Astrocyte (in vitro differentiated cells and primary cell): ENCODE data around the gene FGFR4.

Source experiments
- EZH2 ChIP-seq: IDR thresholded peaks from 2 replicates; pipeline ENCODE4 v1.6.1; 2012; ENCODE audit warnings: mild to moderate bottlenecking, low read length, inconsistent platforms; ENCODE audit not compliant: insufficient read depth
- TF ChIP-seq, protein P1 (sequence below): IDR thresholded peaks from 2 replicates; pipeline ENCODE4 v1.5.1; 2011; ENCODE audit warnings: low read depth, mild to moderate bottlenecking, inconsistent platforms, low read length, moderate library complexity; ENCODE audit not compliant: insufficient read depth

DNA sequence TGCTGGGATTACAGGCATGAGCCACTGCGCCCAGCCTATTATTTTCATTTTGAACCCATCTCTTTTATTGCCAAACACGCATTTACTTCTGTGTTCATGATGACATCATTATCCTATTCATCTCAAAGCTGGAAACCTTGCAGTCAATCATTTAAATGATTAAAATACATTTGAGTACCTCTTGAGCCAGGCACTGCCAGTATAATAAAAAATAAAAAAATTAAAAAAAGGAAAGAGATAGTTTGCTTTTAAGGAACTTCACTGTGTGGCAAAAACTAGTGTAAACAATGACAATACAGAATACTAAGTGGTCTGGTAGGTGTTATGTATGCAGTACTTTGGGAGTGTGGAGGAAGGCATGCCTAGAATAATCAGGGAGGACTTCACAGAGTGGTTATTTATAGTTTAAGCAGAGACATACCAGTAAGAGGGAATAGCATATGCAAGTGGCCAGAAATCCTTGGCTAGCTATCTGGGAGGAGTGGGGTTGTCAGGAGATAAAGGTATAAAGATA lies 55.4 kb downstream of the FGFR4 start:
- TF ChIP-seq, protein P1, sequence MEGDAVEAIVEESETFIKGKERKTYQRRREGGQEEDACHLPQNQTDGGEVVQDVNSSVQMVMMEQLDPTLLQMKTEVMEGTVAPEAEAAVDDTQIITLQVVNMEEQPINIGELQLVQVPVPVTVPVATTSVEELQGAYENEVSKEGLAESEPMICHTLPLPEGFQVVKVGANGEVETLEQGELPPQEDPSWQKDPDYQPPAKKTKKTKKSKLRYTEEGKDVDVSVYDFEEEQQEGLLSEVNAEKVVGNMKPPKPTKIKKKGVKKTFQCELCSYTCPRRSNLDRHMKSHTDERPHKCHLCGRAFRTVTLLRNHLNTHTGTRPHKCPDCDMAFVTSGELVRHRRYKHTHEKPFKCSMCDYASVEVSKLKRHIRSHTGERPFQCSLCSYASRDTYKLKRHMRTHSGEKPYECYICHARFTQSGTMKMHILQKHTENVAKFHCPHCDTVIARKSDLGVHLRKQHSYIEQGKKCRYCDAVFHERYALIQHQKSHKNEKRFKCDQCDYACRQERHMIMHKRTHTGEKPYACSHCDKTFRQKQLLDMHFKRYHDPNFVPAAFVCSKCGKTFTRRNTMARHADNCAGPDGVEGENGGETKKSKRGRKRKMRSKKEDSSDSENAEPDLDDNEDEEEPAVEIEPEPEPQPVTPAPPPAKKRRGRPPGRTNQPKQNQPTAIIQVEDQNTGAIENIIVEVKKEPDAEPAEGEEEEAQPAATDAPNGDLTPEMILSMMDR, result no peak
- TF ChIP-seq EZH2, result no peak
